Activated CD4-positive, alpha-beta T cell treated with anti-CD3 and anti-CD28 coated beads, Interleukin-2, amount 10 ng/mL, durations not matched to agents 7 days and 5 days (primary cell): ENCODE data around the gene ZNF225. TPM values are rescaled to one million over a fixed set of nuclear protein-coding genes. Genes with fewer than 3 reads are reported as not detected.
"Not testable (repeated sequence)": the region's sequence is repeated elsewhere in the genome, so short reads cannot be mapped to it uniquely, and the experiment has no call there.

Experiments used
- CTCF ChIA-PET: fragments of 350-600 bp; sonication (Branson Sonifier 250); formaldehyde crosslinking; loops from one replicate; lab custom pipeline; 2021; ENCODE audit warnings: antibody characterized with exemption; lab: Charles Lee
- POLR2A ChIA-PET: fragments of 350-600 bp; sonication (Branson Sonifier 250); formaldehyde crosslinking; loops from one replicate; lab custom pipeline; 2021; ENCODE audit warnings: antibody characterized with exemption; lab: Charles Lee
- DNase-seq: peaks from one replicate; pipeline ENCODE4 v3.0.0-alpha.2; 2020
- H3K27ac Mint-ChIP-seq: one replicate; pipeline ENCODE4 v1.8.0; 2021; ENCODE audit warnings: mild to moderate bottlenecking, moderate library complexity, mixed read lengths
- H3K27me3 Mint-ChIP-seq: one replicate; pipeline ENCODE4 v1.8.0; 2021; ENCODE audit warnings: mixed read lengths
- H3K36me3 Mint-ChIP-seq: one replicate; pipeline ENCODE4 v1.8.0; 2021; ENCODE audit warnings: low read depth, mixed read lengths
- H3K4me1 Mint-ChIP-seq: one replicate; pipeline ENCODE4 v1.8.0; 2021; ENCODE audit warnings: mixed read lengths
- H3K4me3 Mint-ChIP-seq: one replicate; pipeline ENCODE4 v1.8.0; 2021; ENCODE audit warnings: mild to moderate bottlenecking, moderate library complexity, mixed read lengths
- H3K9me3 Mint-ChIP-seq: one replicate; pipeline ENCODE4 v1.8.0; 2021; ENCODE audit warnings: mixed read lengths
- total RNA-seq, 2 experiments: library from RNA; stranded (reverse); gene quantifications; one replicate each; pipeline ENCODE4 v1.2.3, GENCODE V29; 2021

Gene ZNF225
- total RNA-seq, 2 experiments from 2014 or later = 2.4 to 3.7 TPM

- H3K27me3 Mint-ChIP-seq, CTCF ChIA-PET, POLR2A ChIA-PET, DNase-seq, H3K4me3 Mint-ChIP-seq, H3K27ac Mint-ChIP-seq: not testable (repeated sequence)
- Mint-ChIP-seq H3K4me1 (peaks cover 19% of the 10 kb centered on the region), H3K36me3 (peaks cover 91% of the 10 kb centered on the region), H3K9me3 (peaks cover 67% of the 10 kb centered on the region)
These were observed 57.5 kb downstream of the ZNF225 start for GRCh38 chr19:44170660-44171059.

DNA sequence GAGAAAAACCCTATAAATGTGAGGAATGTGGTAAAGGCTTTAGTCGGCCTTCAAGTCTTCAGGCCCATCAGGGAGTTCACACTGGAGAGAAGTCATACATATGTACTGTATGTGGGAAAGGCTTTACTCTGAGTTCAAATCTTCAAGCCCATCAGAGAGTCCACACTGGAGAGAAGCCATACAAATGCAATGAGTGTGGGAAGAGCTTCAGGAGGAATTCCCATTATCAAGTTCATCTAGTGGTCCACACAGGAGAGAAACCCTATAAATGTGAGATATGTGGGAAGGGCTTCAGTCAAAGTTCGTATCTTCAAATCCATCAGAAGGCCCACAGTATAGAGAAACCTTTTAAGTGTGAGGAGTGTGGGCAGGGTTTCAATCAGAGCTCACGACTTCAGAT, 63.4 kb downstream of the ZNF225 start:
- no peak overlapping the region for H3K27ac Mint-ChIP-seq
- no peak overlapping the region for H3K4me3 Mint-ChIP-seq
- CTCF ChIA-PET = no interaction called here
- DNase-seq = no peak
- H3K9me3 Mint-ChIP-seq = peaks cover 84% of the 10 kb centered on the region
- H3K4me1 Mint-ChIP-seq = no peaks in the 10 kb centered on the region
- no peaks in the 10 kb centered on the region for H3K27me3 Mint-ChIP-seq
- POLR2A ChIA-PET = no interaction called here
- peaks cover 70% of the 10 kb centered on the region for H3K36me3 Mint-ChIP-seq

DNA sequence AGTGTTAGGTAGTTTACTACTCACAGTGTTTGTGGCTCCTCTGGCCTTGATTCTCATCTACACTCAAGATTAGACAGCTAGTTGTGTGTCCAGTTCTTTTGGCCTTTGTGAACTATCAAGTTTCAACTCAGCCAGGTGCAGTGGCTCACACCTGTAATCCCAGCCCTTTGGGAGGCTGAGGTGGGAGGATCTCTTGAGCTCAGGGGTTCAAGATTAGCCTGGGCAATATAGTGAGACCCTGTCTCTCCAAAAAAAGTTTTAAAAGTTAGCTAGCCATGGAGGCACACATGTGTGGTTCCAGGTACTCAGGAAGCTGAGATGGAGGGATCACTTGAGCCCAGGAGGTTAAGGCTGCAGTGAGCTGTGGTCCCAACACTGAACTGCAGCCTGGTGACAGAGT, 67.8 kb downstream of the ZNF225 start:
- peaks cover 74% of the 10 kb centered on the region for H3K9me3 Mint-ChIP-seq
- no peak for DNase-seq
- no peak overlapping the region for H3K4me3 Mint-ChIP-seq
- H3K4me1 Mint-ChIP-seq = no peaks in the 10 kb centered on the region
- no peak overlapping the region for H3K27ac Mint-ChIP-seq
- no peaks in the 10 kb centered on the region for H3K27me3 Mint-ChIP-seq
- POLR2A ChIA-PET = no interaction called here
- CTCF ChIA-PET = interaction anchor here (0.5 to 1.3 kb wide), 2 partner anchors 15 to 1247 kb away, joined by 3 read pairs; no protein-coding TSS in a partner anchor
- H3K36me3 Mint-ChIP-seq = peaks cover 26% of the 10 kb centered on the region

GRCh38 chr19:44182145-44182544, 68.9 kb downstream of the ZNF225 start:
- DNase-seq = no peak
- no peaks in the 10 kb centered on the region for H3K4me1 Mint-ChIP-seq
- no peak overlapping the region for H3K27ac Mint-ChIP-seq
- no peak overlapping the region for H3K4me3 Mint-ChIP-seq
- H3K27me3 Mint-ChIP-seq = no peaks in the 10 kb centered on the region
- ChIA-PET POLR2A (no interaction called here), CTCF (no interaction called here)
- H3K9me3 Mint-ChIP-seq = peaks cover 62% of the 10 kb centered on the region
- peaks cover 14% of the 10 kb centered on the region for H3K36me3 Mint-ChIP-seq

Other genes starting within 250 kb of the ZNF225 start
- gene ZNF404, start 229.4 kb upstream of the ZNF225 start, total RNA-seq = 1 to 10 TPM in 1 of 2 experiments, under 1 TPM in 1; 0.98 to 1.3 TPM
- 10 to 100 TPM; 17.0 to 17.1 TPM for gene ZNF45, start 178.1 kb upstream of the ZNF225 start, total RNA-seq
- gene ZNF221, start 162.2 kb upstream of the ZNF225 start, total RNA-seq = 1 to 10 TPM in 1 of 2 experiments, under 1 TPM in 1; 0.99 to 1.0 TPM
- gene ZNF155, start 129.2 kb upstream of the ZNF225 start, total RNA-seq = 1 to 10 TPM; 6.3 to 6.6 TPM
- gene ZNF230, start 110.4 kb upstream of the ZNF225 start, total RNA-seq = 1 to 10 TPM; 4.5 to 5.5 TPM
- 1 to 10 TPM; 2.8 to 3.7 TPM for gene ZNF222, start 88.0 kb upstream of the ZNF225 start, total RNA-seq
- gene ZNF223, start 61.4 kb upstream of the ZNF225 start, total RNA-seq = under 1 TPM in 1 of 2 experiments, not detected in 1; 0.25 TPM
- 1 to 10 TPM; 2.1 to 2.2 TPM for gene ZNF284, start 41.2 kb upstream of the ZNF225 start, total RNA-seq
- gene ZNF224, start 19.0 kb upstream of the ZNF225 start, total RNA-seq = 10 to 100 TPM; 33.4 to 36.5 TPM
- 10 to 100 TPM; 12.1 to 12.9 TPM for gene ZNF234, start 28.2 kb downstream of the ZNF225 start, total RNA-seq
- 10 to 100 TPM; 18.4 to 20.4 TPM for gene ZNF226, start 51.7 kb downstream of the ZNF225 start, total RNA-seq
- gene ZNF227, start 99.1 kb downstream of the ZNF225 start, total RNA-seq = 10 to 100 TPM; 29.8 to 30.7 TPM
- under 1 TPM; 0.69 to 0.85 TPM for gene ZNF233, start 146.5 kb downstream of the ZNF225 start, total RNA-seq
- gene ZNF235, start 191.6 kb downstream of the ZNF225 start, total RNA-seq = 1 to 10 TPM; 4.9 to 5.5 TPM
- gene ZNF112, start 243.3 kb downstream of the ZNF225 start, total RNA-seq = not detected